GM10266 (cell line): ENCODE measurements around the gene CHIA.

Experiments used
- DNase-seq: peaks from one replicate; pipeline ENCODE4 v3.0.0; 2012; ENCODE audit errors: extremely low spot score
- CTCF ChIP-seq: IDR thresholded peaks from 2 replicates; pipeline ENCODE4 v1.5.1; 2012; ENCODE audit warnings: mild to moderate bottlenecking, low read depth; ENCODE audit not compliant: control insufficient read depth, insufficient read depth; ENCODE audit errors: missing control alignments

Gene CHIA

DNA sequence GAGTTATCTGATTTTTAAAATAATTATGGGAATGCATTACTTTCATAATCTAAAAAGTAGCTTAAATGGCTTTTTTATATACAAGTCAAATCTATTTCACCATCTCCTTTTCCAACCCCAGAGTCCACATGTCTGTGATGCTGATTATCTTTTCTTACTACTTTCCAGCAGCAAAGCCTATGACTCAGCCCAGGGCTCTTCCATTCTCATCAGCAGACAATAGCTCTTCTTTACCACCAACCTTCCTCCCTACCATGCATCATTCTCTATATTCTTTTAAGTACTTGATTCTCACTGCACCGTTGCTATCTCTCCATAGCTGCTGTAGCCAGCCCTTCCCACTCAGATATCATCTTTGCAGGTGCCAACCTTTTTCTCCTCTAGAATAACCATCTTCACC lies 75.6 kb downstream of the CHIA start:
- DNase-seq: no peak
- TF ChIP-seq CTCF: no peak

DNA sequence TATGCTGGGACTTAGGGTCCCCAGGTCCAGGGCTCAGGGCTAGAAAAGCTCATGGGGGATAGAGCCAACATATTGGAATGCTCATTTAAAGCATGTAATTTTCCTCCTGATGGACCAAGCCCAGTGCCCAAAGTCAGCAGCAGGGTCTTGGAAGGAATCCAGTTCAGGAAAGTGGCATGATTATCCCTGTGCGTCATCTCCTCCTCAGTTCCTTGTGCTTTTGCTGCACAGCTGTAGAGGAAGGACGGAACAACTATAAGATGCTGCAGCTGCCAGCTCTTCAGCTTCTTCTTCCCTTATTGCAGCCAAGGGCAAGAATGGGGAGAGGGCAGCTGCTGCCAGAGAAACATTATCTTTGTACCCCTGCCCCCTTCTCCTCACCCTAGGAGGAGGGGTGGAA lies 78.5 kb downstream of the CHIA start:
- no peak for TF ChIP-seq CTCF
- DNase-seq: no peak

DNA sequence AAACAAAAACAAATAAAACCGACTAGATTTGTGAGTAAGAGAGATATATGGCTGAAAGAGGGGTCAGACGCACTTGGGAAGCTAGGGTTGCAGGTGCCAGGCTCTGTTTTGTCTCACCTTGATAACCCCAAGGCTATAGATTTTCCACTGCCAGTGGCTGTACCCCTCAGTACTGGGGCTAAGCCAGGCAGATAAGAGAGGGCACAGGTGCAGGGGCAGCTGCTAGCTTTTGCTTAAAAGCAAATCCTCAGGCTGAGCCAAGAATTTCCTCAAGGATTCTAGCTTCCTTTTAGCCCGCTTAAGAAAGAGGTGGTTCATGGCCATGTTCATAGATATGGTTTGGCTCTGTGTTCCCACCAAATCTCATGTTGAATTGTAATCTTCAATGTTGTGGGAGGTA lies 79.0 kb downstream of the CHIA start:
- TF ChIP-seq CTCF: no peak
- DNase-seq: no peak
